Ishikawa (cell line): ENCODE data around the gene ANKRD33B.

Experiments used
- CEBPB ChIP-seq: IDR thresholded peaks from 2 replicates; pipeline ENCODE4 v1.6.1; 2012
- CREB1 ChIP-seq: IDR thresholded peaks from 2 replicates; pipeline ENCODE4 v1.6.1; 2012; ENCODE audit warnings: low read depth
- EGR1 ChIP-seq: IDR thresholded peaks from 2 replicates; pipeline ENCODE4 v1.6.1; 2012
- EP300 ChIP-seq: IDR thresholded peaks from 2 replicates; pipeline ENCODE4 v1.6.1; 2012; ENCODE audit warnings: borderline replicate concordance
- FOXM1 ChIP-seq: IDR thresholded peaks from 2 replicates; pipeline ENCODE4 v1.6.1; 2012; ENCODE audit warnings: low read depth, borderline replicate concordance
- NFIC ChIP-seq: IDR thresholded peaks from 2 replicates; pipeline ENCODE4 v1.6.1; 2012
- RAD21 ChIP-seq: IDR thresholded peaks from 2 replicates; pipeline ENCODE4 v1.6.1; 2012; ENCODE audit warnings: low read depth
- TAF1 ChIP-seq: IDR thresholded peaks from 2 replicates; pipeline ENCODE4 v1.6.1; 2012; ENCODE audit warnings: low read depth, mild to moderate bottlenecking
- TCF12 ChIP-seq: IDR thresholded peaks from 2 replicates; pipeline ENCODE4 v1.6.1; 2012; ENCODE audit warnings: low read depth
- TEAD4 ChIP-seq: IDR thresholded peaks from 2 replicates; pipeline ENCODE4 v1.6.1; 2012
- YY1 ChIP-seq: IDR thresholded peaks from 2 replicates; pipeline ENCODE4 v1.6.1; 2012; ENCODE audit warnings: low read depth
- ZBTB7A ChIP-seq: IDR thresholded peaks from 2 replicates; pipeline ENCODE4 v1.6.1; 2012; ENCODE audit warnings: low read depth
- TF ChIP-seq, protein P1 (sequence below): IDR thresholded peaks from 2 replicates; pipeline ENCODE4 v1.6.1; 2012
- TF ChIP-seq, protein P2 (sequence below): IDR thresholded peaks from 2 replicates; pipeline ENCODE4 v1.6.1; 2012; ENCODE audit warnings: low read depth, mild to moderate bottlenecking
- TF ChIP-seq, protein P3 (sequence below): IDR thresholded peaks from 2 replicates; pipeline ENCODE4 v1.6.1; 2012

The ANKRD33B gene

DNA sequence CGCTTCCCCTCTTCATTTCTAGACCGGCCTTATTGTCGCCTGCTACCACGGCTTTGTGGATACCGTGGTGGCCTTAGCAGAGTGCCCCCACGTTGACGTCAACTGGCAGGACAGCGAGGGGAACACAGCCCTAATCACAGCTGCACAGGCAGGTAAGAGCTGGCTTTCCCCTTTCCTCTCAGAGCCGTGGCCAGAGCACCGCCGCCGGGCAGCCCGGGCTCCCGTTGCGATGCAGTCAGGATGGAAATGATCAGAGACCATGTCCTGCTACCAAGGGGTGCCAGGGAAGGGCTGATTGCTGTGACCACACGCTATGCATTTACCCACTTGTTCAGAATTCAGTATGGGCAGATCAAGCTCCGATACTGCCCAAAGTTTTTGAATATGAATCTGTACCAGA, 54.4 kb downstream of the ANKRD33B start:
- TF ChIP-seq CREB1 (no peak), ZBTB7A (no peak), TCF12 (no peak), TAF1 (no peak), TEAD4 (no peak), RAD21 (no peak), NFIC (no peak), FOXM1 (no peak), EGR1 (no peak), EP300 (no peak), CEBPB (no peak), YY1 (no peak)
- TF ChIP-seq, protein P1, sequence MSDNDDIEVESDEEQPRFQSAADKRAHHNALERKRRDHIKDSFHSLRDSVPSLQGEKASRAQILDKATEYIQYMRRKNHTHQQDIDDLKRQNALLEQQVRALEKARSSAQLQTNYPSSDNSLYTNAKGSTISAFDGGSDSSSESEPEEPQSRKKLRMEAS = no peak
- TF ChIP-seq, protein P2, sequence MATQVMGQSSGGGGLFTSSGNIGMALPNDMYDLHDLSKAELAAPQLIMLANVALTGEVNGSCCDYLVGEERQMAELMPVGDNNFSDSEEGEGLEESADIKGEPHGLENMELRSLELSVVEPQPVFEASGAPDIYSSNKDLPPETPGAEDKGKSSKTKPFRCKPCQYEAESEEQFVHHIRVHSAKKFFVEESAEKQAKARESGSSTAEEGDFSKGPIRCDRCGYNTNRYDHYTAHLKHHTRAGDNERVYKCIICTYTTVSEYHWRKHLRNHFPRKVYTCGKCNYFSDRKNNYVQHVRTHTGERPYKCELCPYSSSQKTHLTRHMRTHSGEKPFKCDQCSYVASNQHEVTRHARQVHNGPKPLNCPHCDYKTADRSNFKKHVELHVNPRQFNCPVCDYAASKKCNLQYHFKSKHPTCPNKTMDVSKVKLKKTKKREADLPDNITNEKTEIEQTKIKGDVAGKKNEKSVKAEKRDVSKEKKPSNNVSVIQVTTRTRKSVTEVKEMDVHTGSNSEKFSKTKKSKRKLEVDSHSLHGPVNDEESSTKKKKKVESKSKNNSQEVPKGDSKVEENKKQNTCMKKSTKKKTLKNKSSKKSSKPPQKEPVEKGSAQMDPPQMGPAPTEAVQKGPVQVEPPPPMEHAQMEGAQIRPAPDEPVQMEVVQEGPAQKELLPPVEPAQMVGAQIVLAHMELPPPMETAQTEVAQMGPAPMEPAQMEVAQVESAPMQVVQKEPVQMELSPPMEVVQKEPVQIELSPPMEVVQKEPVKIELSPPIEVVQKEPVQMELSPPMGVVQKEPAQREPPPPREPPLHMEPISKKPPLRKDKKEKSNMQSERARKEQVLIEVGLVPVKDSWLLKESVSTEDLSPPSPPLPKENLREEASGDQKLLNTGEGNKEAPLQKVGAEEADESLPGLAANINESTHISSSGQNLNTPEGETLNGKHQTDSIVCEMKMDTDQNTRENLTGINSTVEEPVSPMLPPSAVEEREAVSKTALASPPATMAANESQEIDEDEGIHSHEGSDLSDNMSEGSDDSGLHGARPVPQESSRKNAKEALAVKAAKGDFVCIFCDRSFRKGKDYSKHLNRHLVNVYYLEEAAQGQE = no peak
- TF ChIP-seq, protein P3, sequence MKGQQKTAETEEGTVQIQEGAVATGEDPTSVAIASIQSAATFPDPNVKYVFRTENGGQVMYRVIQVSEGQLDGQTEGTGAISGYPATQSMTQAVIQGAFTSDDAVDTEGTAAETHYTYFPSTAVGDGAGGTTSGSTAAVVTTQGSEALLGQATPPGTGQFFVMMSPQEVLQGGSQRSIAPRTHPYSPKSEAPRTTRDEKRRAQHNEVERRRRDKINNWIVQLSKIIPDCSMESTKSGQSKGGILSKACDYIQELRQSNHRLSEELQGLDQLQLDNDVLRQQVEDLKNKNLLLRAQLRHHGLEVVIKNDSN = no peak

DNA sequence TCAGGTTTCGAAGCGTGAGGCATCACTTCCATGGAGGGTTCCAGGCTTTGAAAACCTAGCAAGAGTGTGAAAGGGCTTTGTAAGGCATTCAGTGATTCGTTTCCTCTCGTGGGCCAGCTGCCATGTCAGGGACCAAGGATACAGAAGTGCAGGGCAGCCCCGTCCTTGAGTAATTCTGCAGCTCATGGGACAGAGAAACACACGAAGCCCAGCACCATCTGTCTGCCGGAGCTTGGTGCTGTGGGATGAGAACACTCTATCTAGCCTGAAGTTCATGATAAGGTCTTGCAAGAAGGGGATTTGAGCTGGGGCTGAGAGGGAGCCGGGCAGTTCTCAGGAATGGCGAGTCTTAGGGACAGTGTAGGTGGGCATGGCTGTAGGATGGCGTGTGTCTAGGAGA, 55.8 kb downstream of the ANKRD33B start:
- TF ChIP-seq RAD21 (no peak), ZBTB7A (no peak), TAF1 (no peak), CEBPB (no peak), NFIC (no peak), FOXM1 (no peak)

- no peak for TF ChIP-seq YY1
- TF ChIP-seq EGR1 = no peak
- TF ChIP-seq TEAD4 = no peak
- TF ChIP-seq, protein P2 = no peak
These were observed 56.5 kb downstream of the ANKRD33B start for GRCh38 chr5:10620346-10620745.

DNA sequence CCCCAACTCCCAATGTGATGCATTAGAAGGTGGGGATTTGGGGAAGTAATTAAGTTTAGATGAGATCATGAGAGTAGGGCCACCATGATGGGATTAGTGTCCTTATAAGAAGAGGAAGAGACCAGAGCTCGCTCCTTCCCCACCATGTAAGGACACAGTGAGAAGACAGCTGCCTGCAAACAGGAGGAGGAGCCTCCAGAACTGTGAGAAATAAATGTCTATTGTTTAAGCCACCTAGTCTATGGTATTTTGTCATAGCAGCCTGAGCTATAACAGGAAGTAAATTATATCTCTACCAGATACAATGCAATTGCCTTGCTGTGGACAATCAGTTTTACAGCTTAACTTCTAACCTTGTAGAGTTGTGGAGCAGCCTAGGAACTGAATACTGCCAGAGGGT, 58.0 kb downstream of the ANKRD33B start:
- TF ChIP-seq, protein P3 = no peak
- TF ChIP-seq ZBTB7A (no peak), TCF12 (no peak), EP300 (no peak), FOXM1 (no peak), CREB1 (no peak), YY1 (no peak), RAD21 (no peak), CEBPB (no peak), TAF1 (no peak), NFIC (no peak), EGR1 (no peak)
- TF ChIP-seq, protein P2 = no peak
- TF ChIP-seq, protein P1 = no peak

GRCh38 chr5:10622810-10623209, 58.9 kb downstream of the ANKRD33B start:
- TF ChIP-seq TCF12 (no peak), EP300 (no peak), ZBTB7A (no peak), CREB1 (no peak), CEBPB (no peak), TAF1 (no peak), FOXM1 (no peak), NFIC (no peak), EGR1 (no peak), RAD21 (no peak)
- TF ChIP-seq, protein P2 = no peak
- TF ChIP-seq, protein P1 = no peak
- TF ChIP-seq, protein P3 = no peak
